Endometrium (tissue), 2 donors: ENCODE measurements around the gene ZNF746.
"Not testable (repeated sequence)": the region's sequence is repeated elsewhere in the genome, so short reads cannot be mapped to it uniquely, and the experiment has no call there.

Experiments
- FAIRE-seq: peaks from 2 replicates; lab custom pipeline; 2012; peaks lifted over from hg19 to GRCh38; lab: Jason Lieb, UNC
- donor health status: control.
- donor health status: control.

ZNF746 gene

DNA sequence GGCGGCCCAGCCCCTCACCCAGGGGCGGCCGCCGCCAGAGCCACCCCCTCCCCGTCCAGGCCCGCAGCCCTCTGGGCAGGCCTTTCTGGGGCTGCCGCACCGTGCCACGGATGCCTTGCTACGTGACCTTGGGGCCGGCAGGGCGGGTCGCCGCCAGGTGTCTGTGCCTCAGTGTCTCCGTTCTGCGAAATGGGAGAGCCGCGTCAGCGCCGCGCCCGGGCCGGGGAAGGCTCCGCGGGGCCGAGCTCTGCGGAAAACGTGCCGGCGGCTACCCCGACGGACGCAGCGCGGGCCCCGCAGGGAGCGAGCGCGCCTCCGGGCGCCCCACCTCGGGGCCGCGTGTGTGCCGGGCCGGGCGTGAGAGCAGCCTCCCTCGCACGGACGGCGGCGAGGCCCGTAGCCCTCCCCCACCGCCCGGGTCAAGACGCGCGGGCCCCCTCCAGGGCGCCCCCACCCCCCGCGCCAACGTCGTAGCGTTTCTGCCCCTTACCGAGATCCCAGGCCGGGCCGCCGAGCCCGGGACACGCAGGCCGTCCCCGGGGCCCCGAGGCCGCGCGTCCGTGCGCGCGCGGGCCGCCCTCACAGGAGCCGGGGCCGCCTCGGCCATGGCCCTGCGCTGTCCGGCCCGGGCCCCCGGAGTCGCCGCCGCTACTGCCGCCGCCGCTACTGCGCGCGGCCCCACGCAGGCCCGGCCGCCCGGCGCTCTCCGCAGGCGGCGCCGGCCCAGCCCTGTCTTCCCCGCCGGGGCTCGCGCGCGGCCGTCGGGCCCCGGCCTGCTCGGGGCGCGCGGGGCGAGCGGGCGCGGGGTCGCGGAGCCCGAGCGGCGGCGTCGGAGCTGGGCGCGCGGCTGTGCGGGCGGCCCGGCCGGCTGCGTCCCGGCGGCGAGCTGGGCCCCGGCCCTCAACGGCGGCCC is 37.8 kb downstream of the ZNF746 start:
- FAIRE-seq: no peak

DNA sequence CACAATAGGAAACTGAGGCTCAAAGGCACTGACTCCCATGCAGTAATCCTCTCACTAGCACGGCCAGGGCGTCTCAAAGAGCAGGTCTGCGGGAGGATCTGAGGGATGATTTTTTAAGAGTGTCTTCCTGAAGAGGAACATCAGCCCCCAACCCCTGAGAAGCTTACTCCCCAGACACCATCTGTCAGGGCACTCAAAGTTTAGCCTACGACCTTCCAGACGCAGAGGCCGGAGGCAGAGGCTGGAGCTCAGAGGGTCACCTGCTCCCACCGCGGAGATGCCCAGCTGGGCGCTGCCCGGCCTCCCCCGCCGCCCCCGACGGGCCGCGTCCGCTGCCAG is 38.4 kb downstream of the ZNF746 start:
- no peak for FAIRE-seq

DNA sequence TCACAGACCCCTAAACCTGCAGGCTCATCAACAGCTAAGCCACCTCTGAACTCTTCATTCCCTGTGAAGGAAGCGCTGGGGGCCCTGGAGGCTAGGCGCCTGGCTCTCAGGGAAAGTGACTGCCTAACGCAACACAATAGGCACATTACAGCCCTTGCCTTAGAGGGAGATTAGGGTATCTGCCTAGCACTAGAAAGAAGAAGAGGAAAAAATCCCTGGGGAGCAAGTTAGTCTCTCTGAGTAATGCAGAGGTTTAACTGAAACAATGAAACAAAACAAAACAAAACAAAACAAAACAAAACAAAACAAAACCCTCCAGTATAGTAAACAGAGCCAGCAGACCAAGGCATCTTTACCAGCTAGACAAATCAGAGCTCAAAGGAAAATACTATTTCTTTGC is 39.4 kb downstream of the ZNF746 start:
- FAIRE-seq: no peak

DNA sequence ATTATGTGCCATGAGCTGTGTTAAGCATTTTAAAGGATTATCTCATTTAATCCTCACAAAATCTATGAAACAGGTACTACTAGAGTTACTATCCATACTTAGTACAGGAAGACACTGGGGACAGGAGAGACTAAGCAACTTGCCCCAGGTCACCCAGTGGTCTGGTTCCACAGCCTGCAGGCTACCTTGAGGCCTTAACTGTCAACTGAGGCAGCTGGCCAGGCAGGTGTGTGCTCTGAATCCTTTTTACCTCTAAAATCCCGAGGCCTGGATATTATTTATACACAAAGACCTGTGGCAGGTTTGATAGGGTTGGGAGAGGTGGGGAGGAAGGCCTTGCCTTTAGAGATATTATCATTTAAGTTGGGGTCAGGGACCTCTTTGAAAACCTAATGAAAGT is 39.8 kb downstream of the ZNF746 start:
- no peak for FAIRE-seq

DNA sequence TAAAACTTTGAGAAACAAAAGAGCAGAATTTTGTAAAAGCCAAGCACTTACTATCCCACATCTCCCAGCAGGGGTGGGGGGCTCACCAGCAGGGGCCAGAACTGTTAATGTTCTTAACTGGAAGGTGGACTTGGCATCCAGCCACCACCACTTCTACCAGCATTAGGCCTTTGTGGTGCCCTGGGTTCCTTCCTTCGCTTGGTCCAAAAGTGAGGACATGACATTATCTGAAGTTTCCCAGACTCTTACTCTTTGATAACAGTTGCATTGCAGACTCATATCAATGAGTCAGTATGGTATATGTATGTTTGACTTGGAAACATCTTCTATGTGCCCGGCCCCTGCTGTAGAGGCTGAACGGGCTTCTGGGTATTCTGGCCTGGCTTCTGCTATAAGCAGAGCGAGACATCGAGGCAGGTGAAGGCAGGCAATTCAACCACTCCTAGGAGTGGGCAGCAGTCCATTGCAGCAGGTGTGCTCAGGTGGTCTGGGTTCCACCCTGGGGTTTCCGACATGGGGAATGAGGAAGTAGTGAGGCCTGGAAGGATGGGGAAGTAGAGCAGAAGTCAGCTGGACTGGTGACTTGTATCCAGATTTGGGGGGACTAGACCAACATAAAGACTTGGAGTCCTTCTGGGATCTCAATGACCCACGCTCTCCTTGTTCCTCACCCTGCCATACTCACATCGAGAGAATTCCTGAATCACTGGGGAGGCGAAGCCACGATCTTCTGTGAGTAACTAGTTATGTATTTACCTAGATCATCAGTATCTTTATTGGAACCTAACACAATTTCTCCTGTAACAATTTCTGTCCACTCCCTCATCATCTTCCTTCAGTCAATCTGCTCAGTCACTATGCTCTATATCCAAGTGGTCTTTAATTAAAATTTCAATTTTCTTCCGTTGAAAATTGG is 40.8 kb downstream of the ZNF746 start:
- FAIRE-seq: no peak

DNA sequence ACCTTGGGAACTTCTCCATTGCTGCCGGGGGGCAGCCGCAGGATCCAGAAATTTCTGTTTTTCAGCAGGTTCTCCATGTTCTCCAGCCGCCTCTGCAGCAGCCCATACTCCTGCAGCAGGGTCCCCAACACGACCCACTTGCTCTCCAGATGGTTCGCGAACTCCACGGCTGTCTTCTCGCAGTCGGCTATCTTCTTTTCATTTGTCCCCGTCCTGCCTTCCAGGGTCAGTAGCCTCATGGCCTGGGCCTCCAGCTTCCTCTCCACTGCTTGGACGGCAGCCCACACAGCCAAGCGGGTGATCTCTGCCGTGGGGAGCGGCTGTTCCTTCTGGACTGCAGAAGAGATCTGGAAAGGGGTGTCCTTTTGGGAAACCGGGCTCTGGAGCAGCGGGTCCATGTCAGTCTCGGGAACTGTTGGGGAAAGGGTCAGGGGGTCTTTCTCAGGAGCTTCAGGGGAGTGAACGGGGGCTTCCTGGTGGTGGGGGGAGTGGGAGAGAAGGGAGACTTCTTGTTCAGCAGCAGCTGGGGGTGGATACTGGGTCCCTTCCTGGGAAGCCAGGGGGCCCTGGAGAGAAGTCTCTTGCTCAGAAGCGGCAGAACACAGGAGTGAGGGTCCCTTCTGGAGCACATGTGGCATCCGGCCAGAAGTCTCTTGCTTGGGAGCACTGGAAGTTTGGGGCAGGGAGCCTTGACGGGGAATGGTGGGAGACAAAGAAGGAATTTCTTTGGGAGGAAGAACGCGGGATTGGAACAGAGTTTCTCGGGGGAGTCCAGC is 42.2 kb downstream of the ZNF746 start:
- FAIRE-seq: no peak

DNA sequence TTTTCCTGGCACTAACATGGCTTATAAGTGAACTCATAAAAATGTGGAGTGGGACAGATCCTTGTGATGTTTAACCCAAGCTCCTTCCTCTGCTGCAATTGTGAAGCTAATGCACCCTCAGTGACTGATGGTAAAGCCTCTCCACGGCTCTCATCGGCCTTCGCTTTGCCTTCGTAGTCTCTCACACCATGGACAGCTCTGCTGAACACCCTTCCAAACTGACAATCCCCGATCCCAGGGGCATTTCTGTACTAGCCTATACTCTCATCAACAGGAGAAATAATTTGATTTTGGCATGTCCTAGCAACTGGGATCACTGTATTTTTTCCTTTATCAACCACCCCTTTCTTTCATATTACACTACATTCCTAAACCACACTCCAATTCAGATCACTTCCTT is 42.9 kb downstream of the ZNF746 start:
- FAIRE-seq: no peak

DNA sequence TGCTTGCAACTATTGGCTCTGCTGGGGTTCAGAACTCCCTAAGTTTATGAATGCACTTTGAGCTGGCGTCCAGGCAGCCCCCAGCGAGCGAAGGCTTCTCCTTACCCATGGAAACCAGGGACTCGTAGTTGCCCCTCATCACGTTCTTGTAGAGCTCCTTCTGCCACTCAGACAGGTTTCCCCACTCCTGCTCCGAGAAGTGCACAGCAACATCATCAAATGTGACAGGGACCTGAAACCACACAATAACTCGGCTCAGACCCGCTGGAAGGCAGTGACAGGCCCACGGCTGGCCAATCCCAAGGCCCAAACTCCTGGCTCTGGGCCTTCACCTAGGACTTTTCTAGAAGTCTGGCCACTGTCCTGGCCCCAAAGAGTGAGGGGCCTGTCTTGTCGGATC is 43.6 kb downstream of the ZNF746 start:
- FAIRE-seq: no peak

DNA sequence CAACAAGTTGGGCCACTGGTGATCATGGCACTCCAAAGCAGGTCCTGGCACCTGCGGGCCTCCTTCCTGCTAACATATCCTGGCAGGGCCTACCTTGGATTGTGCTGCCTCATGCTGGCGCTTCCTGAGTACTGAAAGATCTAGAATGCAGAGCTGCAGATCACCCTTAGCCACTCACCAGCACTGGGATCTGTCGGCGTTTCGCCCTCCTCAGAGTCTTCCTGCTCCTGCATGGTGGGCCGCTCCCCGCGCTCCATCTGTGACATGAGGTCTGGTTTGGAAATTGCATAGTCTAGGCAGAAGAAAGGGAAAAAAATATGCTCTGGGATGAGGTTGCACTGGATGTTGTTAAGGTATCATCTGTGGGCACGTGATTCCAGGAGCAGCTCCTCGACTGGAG is 46.8 kb downstream of the ZNF746 start:
- no peak for FAIRE-seq

DNA sequence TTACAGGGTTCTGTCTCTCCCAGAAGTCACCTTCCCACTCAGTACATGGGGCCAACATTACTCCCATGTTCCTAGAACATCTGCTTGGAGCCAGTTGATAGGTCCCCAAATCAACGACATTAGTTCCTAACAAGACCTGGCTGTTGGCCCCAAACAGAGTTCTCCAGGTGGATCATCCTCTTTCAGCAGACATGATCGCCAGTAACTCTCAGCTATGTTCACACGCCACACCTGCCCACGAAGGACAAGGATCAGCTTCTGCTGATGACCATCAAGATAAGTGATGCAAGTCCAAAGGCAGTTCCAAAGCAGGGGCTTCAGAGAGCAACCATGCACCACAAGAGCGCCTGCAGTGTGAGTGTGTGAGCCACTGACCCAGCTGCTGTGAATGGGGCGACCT is 47.7 kb downstream of the ZNF746 start:
- FAIRE-seq: no peak

DNA sequence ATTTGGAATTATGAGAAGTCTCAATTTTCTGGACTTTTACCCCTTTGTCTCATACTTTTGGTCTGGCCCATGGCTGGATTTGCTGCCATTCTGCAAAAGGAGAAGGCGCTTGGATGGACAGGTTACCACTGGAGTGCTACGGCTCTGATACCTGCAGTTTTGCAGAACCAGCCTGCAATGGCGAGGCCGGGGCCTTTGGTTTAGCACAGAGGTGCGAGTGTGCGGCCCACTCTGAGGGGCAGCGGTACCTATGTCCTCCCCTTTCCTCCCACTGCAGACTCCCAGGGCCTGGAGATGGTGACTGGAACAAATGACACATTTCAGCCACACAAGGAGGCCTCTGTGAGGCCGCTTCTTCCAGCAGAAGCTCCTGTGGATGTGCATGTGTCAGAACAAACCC is 48.6 kb downstream of the ZNF746 start:
- FAIRE-seq: no peak

DNA sequence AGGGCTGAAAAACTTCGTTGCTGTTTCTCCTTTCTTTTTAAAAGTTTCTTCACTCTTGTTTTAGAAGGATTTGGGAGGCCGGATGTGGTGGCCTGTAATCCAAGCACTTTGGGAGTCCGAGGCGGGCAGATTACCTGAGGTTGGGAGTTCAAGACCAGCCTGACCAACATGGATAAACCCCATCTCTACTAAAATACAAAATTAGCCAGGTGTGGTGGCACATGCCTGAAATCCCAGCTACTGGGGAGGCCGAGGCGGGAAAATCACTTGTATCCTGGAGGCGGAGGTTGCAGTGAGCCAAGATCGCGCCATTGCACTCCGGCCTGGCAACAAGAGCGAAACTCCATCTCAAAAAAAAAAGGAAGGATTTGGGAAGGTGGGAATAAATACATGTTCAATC is 51.6 kb downstream of the ZNF746 start:
- FAIRE-seq: not testable (repeated sequence)

DNA sequence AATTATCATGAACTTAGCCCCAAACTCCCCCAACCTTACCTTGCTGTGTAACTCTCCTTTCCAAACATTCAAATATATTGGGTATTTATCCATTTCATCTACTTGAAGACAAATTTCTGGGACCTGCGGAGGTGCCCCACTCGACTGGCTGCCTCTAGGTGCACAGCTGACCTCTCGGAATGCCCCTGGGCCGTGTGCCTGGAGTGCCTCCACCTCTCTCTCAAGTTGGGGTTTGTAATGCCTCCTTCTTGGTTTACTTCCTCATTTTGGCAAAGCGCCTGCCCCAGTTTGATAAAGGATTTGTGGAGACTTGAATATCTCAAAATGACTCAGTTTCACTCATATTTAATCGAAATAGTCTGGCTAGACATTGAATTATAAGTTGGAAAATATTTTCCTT is 53.3 kb downstream of the ZNF746 start:
- no peak for FAIRE-seq

DNA sequence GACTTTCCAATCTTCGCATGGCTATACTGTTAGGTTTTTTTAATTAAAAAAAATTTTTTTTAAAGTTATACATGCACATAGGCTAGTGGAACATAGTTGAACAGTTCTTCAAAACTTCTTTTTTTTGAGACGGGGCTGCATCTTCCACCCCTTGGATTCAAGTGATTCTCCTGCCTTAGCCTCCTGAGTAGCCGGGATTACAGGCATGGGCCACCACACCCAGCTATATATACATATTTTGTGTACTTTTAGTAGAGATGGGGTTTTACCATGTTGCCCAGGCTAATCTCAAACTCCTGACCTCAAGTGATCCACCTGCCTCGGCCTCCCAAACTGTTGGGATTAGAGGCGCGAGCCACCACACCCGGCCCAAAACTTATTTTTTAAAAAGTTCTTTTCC is 54.1 kb downstream of the ZNF746 start:
- FAIRE-seq: no peak

DNA sequence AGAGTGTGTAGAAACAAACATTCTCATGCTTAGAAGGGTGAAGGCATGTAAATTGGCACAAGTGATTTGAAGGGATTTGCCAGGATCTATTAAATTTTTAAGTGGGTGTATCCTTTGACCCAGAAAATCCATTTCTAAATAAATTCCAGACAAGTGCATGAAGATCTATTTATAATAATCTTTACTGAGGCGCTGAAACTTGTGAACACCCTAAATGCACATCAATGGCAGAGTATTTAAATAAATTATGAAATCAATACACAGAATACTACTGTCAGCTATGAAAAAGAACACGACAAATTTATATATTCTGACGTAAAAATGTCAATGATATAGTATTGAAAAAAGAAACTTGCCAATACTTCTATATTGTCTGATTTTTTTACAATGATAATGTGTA is 54.7 kb downstream of the ZNF746 start:
- no peak for FAIRE-seq

DNA sequence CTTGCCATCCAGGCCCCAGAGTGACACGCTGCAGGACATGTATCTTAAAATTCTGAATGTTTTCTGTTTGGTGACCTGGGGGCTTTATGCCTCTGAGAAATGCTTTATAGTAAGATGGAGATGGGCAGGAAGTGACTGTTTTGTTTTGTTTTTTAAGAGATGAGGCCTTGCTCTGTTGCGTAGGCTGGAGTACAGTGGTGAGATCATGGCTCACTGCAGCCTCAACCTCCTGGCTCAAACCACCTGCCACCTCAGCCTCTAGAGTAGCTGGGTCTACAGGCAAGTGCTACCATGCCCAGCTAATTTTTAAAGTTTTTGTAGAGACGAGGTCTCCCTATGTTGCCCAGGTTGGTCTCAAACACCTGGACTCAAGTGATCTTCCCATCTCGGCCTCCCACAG is 57.4 kb downstream of the ZNF746 start:
- no peak for FAIRE-seq

DNA sequence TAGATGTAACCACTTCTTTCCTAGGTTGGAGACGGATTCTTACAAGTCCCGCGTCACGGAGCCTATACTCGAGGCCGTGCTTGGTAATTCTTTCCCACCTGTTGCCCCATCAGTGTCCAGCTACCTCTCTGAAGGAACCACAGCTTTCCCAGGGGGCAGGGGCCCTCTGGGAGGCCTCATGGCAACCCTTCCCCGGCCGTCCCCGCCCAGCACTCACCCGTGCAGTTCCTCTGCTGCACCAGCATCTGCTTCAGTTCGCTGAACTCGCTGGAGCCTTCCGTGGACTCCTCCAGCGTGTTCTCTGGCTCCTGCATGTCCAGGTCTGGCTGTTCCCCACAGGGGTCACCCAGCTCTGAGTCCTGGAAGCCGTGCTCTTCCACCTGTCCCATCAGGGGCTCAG is 61.3 kb downstream of the ZNF746 start:
- FAIRE-seq: no peak

DNA sequence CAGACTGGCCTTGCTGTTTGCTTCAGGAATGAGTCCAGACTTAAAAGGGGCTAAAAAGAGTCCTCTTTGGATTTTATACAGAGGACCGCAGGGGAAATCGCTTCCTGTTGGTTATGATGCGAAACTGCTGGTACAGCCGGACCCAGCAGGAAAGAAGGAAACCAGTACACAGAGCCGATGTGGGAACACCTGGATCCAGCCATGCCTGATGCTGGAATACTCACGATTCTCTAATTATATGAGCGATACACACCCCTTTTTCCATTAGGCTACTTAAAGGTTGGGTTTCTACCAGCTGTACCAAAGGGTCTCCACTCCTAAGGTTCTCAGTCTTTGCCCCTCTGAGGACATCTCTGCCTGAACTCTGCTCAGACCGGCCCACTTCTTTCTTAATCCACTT is 64.5 kb downstream of the ZNF746 start:
- no peak for FAIRE-seq

DNA sequence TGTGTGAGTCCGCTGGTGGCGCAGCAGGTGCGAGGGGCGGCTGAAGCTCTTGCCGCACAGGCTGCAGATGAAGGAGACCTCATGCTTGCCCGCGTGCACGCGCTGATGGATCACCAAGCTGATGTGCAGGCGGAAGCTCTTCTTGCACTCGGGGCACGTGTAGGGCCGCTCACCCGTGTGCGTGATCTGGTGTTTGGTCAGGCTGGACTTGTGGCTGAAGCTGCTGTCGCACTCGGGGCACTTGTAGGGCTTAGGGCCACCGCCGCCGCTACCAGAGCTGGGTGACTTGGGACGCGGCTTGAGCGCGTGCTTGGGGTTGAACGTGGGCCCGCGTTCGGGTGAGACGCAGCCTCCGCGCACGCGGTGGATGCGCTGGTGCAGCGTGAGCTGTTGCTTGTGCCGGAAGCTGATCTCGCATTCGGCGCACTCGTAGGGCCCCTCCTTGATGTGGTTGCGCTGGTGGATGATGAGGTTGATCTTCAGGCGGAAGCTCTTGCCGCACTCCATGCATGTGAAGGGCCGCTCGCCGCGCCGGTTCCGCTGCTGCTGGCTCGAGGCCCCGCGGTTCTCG is 65.4 kb downstream of the ZNF746 start:
- FAIRE-seq: no peak

DNA sequence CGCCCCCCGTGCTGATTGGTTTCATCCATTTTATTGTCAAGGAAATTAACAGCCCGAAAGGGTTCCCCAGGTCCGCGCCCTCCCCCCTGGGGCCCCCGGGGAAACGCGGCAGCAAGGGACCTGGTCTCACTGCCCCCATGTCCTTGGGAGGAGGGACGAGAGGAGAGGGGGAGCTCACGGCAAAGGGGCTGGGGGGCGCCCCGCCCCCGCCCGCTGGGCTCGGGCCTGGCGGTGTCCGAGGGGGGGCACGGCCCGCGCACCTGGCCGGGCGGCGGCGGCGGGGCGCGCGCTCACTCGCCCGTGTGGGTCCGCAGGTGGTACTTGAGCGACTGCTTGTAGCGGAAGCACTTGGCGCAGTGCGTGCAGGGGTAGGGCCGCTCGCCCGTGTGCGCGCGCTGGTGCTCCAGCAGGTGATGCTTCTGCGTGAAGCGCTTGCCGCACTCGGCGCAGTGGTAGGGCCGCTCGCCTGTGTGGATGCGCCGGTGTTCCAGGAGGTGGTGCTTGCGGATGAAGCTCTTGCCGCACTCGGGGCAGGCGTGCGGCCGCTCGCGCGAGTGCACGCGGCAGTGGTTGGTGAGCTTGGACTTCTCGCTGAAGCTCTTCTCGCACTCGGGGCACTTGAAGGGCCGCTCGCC is 66.0 kb downstream of the ZNF746 start:
- no peak for FAIRE-seq

DNA sequence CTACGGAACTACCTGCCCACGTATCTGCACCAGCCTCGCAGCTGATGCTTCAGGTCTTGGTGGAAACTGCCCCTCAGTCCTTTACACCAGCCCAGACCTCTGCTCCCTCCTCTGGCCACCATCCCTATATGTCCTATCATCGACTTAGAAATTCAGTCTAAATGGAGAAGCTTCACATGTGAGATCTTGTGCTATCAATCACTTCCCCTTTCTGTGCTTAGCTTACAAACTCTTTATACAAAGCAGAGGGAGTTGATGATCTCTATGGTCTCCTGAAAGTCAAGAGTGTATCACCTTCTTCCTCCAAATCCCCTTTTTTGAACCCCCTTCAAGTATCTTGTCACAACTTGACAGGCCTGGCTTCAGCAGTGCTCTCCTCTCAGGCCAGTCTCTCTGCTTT is 67.4 kb downstream of the ZNF746 start:
- no peak for FAIRE-seq

DNA sequence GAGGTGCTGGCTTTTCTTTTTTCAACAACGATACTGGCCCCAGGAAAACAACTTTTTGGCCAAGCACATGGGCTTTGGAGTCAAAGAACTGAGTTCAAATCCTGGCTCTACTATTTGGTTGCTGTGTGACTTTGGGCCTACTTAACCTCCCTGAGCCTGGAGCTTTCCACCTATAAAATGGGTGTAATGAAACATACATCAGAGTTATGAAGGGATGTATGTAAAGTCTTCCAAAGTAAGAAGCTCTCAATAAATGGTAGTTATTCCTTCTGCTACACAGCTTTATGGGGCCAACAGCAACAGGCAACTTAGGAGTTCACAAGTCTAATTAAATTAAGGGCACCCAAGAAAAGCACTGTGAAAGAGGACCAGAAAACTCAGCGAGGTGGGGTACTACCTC is 69.7 kb downstream of the ZNF746 start:
- no peak for FAIRE-seq
